GM19035 (cell line): ENCODE measurements around the gene ATP2B3.

Experiments
- ATAC-seq: cut with Tn5 transposase; IDR thresholded peaks from one replicate; pipeline ENCODE4 v1.9.1; 2021; ENCODE audit not compliant: unreplicated experiment

The ATP2B3 gene

GRCh38 chrX:153488231-153488914 lies 29.1 kb upstream of the ATP2B3 start:
- ATAC-seq = no peak

- ATAC-seq = no peak
Observed at GRCh38 chrX:153490217-153490930, 27.1 kb upstream of the ATP2B3 start.

- no peak for ATAC-seq
Observed at GRCh38 chrX:153491351-153491914, 26.0 kb upstream of the ATP2B3 start.

GRCh38 chrX:153491918-153492317 lies 25.5 kb upstream of the ATP2B3 start:
- ATAC-seq = no peak

GRCh38 chrX:153492543-153492942 lies 24.9 kb upstream of the ATP2B3 start:
- no peak for ATAC-seq

- no peak for ATAC-seq
Observed at GRCh38 chrX:153493085-153493484, 24.4 kb upstream of the ATP2B3 start.

- no peak for ATAC-seq
Observed at GRCh38 chrX:153494061-153494460, 23.4 kb upstream of the ATP2B3 start.

GRCh38 chrX:153494541-153495361 lies 22.7 kb upstream of the ATP2B3 start, which contains the start of gene BGN:
Gene BGN, plus strand, starts transcription at chrX:153494980. Its CDS starts 9,652 bp downstream, at chrX:153504632.
- ATAC-seq = no peak

GRCh38 chrX:153495362-153495751 lies 22.1 kb upstream of the ATP2B3 start:
- ATAC-seq = no peak

- no peak for ATAC-seq
Observed at GRCh38 chrX:153495903-153496589, 21.4 kb upstream of the ATP2B3 start.

GRCh38 chrX:153496590-153496959 lies 20.9 kb upstream of the ATP2B3 start:
- no peak for ATAC-seq

GRCh38 chrX:153498453-153498852 lies 19.0 kb upstream of the ATP2B3 start:
- ATAC-seq = no peak

GRCh38 chrX:153499341-153499740 lies 18.1 kb upstream of the ATP2B3 start:
- no peak for ATAC-seq

GRCh38 chrX:153499876-153500275 lies 17.6 kb upstream of the ATP2B3 start:
- ATAC-seq = no peak

GRCh38 chrX:153500676-153501280 lies 16.7 kb upstream of the ATP2B3 start:
- no peak for ATAC-seq

GRCh38 chrX:153501530-153501929 lies 15.9 kb upstream of the ATP2B3 start:
- ATAC-seq = no peak

GRCh38 chrX:153502131-153502530 lies 15.3 kb upstream of the ATP2B3 start:
- ATAC-seq = no peak

GRCh38 chrX:153502796-153503195 lies 14.6 kb upstream of the ATP2B3 start:
- no peak for ATAC-seq

- ATAC-seq = no peak
Observed at GRCh38 chrX:153504445-153505016, 12.9 kb upstream of the ATP2B3 start.

- ATAC-seq = no peak
Observed at GRCh38 chrX:153505361-153505760, 12.1 kb upstream of the ATP2B3 start.
